IgD-negative memory B cell (primary cell): ENCODE results near the gene RLBP1. TPM values are rescaled to one million over a fixed set of nuclear protein-coding genes. Genes with fewer than 3 reads are reported as not detected.

Experiments used
- H3K27ac Mint-ChIP-seq, 3 donors: one replicate each; pipeline ENCODE4 v1.8.0; 2020 to 2022; ENCODE audit warnings: mild to moderate bottlenecking in 3 of 3, mixed read lengths in 3 of 3, moderate library complexity in 1 of 3
- H3K27me3 Mint-ChIP-seq: one replicate; pipeline ENCODE4 v1.8.0; 2021; ENCODE audit warnings: mixed read lengths
- H3K36me3 Mint-ChIP-seq: one replicate; pipeline ENCODE4 v1.8.0; 2020; ENCODE audit warnings: mild to moderate bottlenecking, mixed read lengths
- H3K4me1 Mint-ChIP-seq, 3 donors: one replicate each; pipeline ENCODE4 v1.8.0; 2020 to 2022; ENCODE audit warnings: mixed read lengths in 3 of 3, mild to moderate bottlenecking in 1 of 3
- H3K4me3 Mint-ChIP-seq, 4 donors: one replicate each; pipeline ENCODE4 v1.8.0; 2020 to 2022; ENCODE audit warnings: mild to moderate bottlenecking in 4 of 4, mixed read lengths in 4 of 4, moderate library complexity in 3 of 4
- H3K9me3 Mint-ChIP-seq, 3 donors: one replicate each; pipeline ENCODE4 v1.8.0; 2020 to 2021; ENCODE audit warnings: mixed read lengths in 3 of 3, mild to moderate bottlenecking in 1 of 3
- polyA plus RNA-seq: library from polyadenylated mRNA; unstranded; fragments of 300-500 nt; fragmentation: Illumina TruSeq; gene quantifications from one replicate; pipeline ENCODE4 v1.2.3, GENCODE V29; 2021

Gene RLBP1
- polyA plus RNA-seq, 1 donor from 2014 or later, result not detected

DNA sequence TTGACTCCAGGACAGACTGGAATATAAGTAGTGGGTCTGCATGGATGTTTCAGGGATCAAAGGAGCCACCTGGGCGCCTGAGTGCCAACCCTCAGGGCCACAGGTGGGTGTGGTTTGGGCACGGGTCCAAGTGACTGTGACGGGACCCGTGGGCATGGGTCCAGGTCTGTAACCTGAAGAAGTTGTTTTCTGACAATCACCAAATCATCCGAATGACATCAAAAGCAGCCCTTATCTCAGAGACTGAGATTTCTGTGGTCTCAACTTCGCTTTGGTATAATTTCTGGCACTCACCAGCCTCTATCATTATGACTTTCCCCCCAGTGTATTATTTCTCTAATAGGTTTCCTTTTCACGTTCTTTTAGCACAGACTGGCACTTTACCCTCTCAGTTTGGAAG is 24.4 kb downstream of the RLBP1 start:
- Mint-ChIP-seq H3K4me1 (no peaks in the 10 kb centered on the region), H3K4me3 (no peak overlapping the region), H3K27ac (no peak overlapping the region), H3K27me3 (no peaks in the 10 kb centered on the region), H3K9me3 (no peaks in the 10 kb centered on the region), H3K36me3 (peaks cover 11% of the 10 kb centered on the region)

DNA sequence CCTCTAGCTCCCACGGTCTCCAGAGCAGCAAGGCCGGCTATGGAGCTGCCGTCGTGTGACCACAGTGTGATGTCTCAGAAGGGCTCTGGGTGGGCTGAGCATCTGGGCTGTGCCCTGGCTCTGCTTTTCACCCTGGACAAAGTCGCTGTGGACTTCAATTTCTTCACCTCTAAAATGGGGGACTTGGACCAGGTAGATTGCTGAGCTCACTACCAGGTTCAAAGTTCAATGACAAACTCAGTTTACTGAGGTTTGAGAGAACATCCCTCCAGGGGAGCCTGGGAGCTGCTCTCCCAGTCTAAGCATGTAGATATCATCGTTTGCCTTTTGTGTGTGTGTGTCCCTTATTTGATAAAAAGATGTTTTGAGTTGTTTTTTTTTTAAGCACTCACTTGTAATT is 25.1 kb downstream of the RLBP1 start:
- Mint-ChIP-seq H3K4me1 (no peaks in the 10 kb centered on the region), H3K27me3 (no peaks in the 10 kb centered on the region), H3K36me3 (peaks cover 11% of the 10 kb centered on the region), H3K9me3 (no peaks in the 10 kb centered on the region), H3K4me3 (no peak overlapping the region), H3K27ac (no peak overlapping the region)

GRCh38 chr15:89195836-89196235 is 25.5 kb downstream of the RLBP1 start:
- Mint-ChIP-seq H3K27me3 (no peaks in the 10 kb centered on the region), H3K9me3 (no peaks in the 10 kb centered on the region), H3K27ac (no peak overlapping the region), H3K4me1 (no peaks in the 10 kb centered on the region), H3K4me3 (no peak overlapping the region), H3K36me3 (peaks cover 13% of the 10 kb centered on the region)

- Mint-ChIP-seq H3K27ac (no peak overlapping the region), H3K4me3 (no peak overlapping the region), H3K9me3 (no peaks in the 10 kb centered on the region), H3K36me3 (peaks cover 12% of the 10 kb centered on the region), H3K4me1 (no peaks in the 10 kb centered on the region), H3K27me3 (no peaks in the 10 kb centered on the region)
Observed at GRCh38 chr15:89194608-89195007, 26.8 kb downstream of the RLBP1 start.

- Mint-ChIP-seq H3K27me3 (no peaks in the 10 kb centered on the region), H3K36me3 (peaks cover 12% of the 10 kb centered on the region), H3K4me3 (no peak overlapping the region), H3K9me3 (no peaks in the 10 kb centered on the region), H3K4me1 (no peaks in the 10 kb centered on the region), H3K27ac (no peak overlapping the region)
Observed at GRCh38 chr15:89192766-89193165, 28.6 kb downstream of the RLBP1 start.

- no peak overlapping the region for H3K27ac Mint-ChIP-seq
- no peaks in the 10 kb centered on the region for H3K9me3 Mint-ChIP-seq
- no peaks in the 10 kb centered on the region for H3K4me1 Mint-ChIP-seq
- no peaks in the 10 kb centered on the region for H3K27me3 Mint-ChIP-seq
- H3K36me3 Mint-ChIP-seq, result peaks cover 10% of the 10 kb centered on the region
- H3K4me3 Mint-ChIP-seq, result no peak overlapping the region
Observed at GRCh38 chr15:89192136-89192535, 29.2 kb downstream of the RLBP1 start.

DNA sequence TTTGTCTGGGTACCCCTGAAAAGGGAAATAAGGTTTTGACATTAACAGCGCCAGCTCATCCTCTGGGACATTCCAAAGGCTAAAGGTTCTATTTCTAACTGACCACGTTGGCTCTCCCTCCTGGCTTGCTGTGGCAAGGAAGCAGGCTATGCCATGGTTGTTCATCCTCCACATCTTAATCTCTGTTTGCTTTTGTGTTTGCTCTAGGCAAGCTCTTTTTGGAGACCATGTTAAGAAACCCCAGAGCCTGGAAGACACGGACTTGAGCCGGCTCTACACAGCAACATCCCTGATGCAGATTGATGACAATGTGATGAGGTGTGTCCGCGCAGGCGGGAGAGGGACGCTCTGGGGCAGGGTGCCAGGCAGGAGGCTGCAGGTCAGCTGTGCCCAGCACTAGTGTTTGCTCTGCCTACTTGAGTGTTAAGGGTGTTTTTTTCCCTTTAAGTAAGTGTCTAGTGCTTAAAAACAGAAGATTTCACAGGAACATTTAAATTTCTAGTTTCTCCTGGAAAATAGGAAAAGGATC is 33.3 kb downstream of the RLBP1 start:
- no peak overlapping the region for H3K27ac Mint-ChIP-seq
- peaks cover 0 to 1% (median 0%) of the 10 kb centered on the region in 3 donors for H3K4me1 Mint-ChIP-seq
- peaks cover 8% of the 10 kb centered on the region for H3K36me3 Mint-ChIP-seq
- no peaks in the 10 kb centered on the region for H3K9me3 Mint-ChIP-seq
- H3K27me3 Mint-ChIP-seq, result no peaks in the 10 kb centered on the region
- no peak overlapping the region for H3K4me3 Mint-ChIP-seq

DNA sequence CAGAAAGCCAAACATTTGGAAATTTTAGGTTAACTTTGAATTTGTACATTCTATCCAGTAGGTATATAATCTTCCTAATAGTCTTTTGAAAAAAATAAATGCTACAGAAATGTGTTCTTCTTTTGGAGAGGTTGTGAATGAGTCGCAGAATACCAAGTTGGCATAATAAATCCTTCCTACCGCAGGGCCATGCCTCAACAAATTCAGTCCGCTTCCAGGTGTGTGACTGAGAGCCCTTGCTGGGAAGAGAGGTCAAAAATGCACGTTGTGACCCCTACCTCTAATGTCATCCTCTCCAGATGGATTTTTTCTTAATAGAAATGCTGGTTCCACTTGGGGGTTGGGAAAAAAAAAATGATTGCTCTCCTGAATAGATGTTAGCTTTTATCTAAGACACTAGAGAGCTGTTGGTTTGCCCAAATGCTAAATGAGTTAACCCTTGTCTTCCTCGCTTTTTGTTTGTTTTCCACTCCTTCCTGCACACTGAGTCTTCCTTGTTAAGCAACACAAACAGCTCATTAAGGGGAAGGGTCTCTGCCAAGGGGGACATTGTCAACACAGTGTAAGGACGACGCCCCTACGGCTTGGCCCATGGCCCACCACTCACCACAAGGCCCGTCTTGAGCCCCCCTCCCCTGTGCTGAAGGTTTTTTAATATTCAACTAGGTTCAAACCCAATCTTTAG is 33.9 kb downstream of the RLBP1 start:
- no peak overlapping the region for H3K27ac Mint-ChIP-seq
- peaks cover 10% of the 10 kb centered on the region for H3K36me3 Mint-ChIP-seq

GRCh38 chr15:89186803-89187202 is 34.6 kb downstream of the RLBP1 start:
- H3K4me3 Mint-ChIP-seq, result no peak overlapping the region
- no peaks in the 10 kb centered on the region for H3K9me3 Mint-ChIP-seq
- no peaks in the 10 kb centered on the region for H3K27me3 Mint-ChIP-seq
- peaks cover 0 to 1% (median 0%) of the 10 kb centered on the region in 3 donors for H3K4me1 Mint-ChIP-seq
- H3K27ac Mint-ChIP-seq, result no peak overlapping the region
- H3K36me3 Mint-ChIP-seq, result peaks cover 11% of the 10 kb centered on the region

More for the DNA sequence above, 33.9 kb downstream of the RLBP1 start:
- Mint-ChIP-seq H3K27me3 (no peaks in the 10 kb centered on the region), H3K9me3 (no peaks in the 10 kb centered on the region), H3K4me3 (no peak overlapping the region), H3K4me1 (peaks cover 0 to 1% (median 0%) of the 10 kb centered on the region in 3 donors)

GRCh38 chr15:89184886-89185526 is 36.4 kb downstream of the RLBP1 start:
- H3K36me3 Mint-ChIP-seq, result peaks cover 3% of the 10 kb centered on the region
- no peak overlapping the region for H3K4me3 Mint-ChIP-seq
- no peak overlapping the region for H3K27ac Mint-ChIP-seq

DNA sequence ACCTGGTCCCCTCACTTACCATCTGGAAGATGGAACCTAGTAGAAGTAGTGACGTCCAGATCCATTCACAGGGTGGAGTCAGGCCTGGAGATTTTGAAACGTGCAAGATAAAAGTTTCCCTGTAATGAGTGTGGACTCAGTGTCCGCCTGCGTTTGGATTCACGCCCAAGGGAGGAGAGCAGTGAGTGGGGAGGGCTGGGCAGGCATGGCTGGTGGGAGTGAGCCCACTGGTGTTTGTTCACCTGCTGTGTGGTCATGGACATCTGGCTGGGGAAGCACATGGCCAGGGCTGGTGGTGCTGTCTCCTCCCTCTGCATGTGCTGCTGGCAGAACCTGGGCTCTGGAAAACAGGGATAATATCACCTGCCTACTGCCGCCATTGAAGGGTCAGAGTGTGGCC is 37.0 kb downstream of the RLBP1 start:
- Mint-ChIP-seq H3K4me1 (peaks cover 0 to 1% (median 0%) of the 10 kb centered on the region in 3 donors), H3K36me3 (peaks cover 3% of the 10 kb centered on the region), H3K27me3 (no peaks in the 10 kb centered on the region), H3K9me3 (no peaks in the 10 kb centered on the region), H3K4me3 (no peak overlapping the region), H3K27ac (no peak overlapping the region)

More at GRCh38 chr15:89184886-89185526, 36.4 kb downstream of the RLBP1 start:
- no peaks in the 10 kb centered on the region for H3K27me3 Mint-ChIP-seq
- H3K4me1 Mint-ChIP-seq, result peaks cover 0 to 1% (median 0%) of the 10 kb centered on the region in 3 donors
- H3K9me3 Mint-ChIP-seq, result no peaks in the 10 kb centered on the region

GRCh38 chr15:89179966-89180875 is 41.2 kb downstream of the RLBP1 start:
- H3K4me3 Mint-ChIP-seq, result no peak overlapping the region
- no peak overlapping the region for H3K27ac Mint-ChIP-seq
- H3K36me3 Mint-ChIP-seq, result peaks cover 6% of the 10 kb centered on the region
- no peaks in the 10 kb centered on the region for H3K27me3 Mint-ChIP-seq
- peaks cover 0 to 5% (median 1%) of the 10 kb centered on the region in 3 donors for H3K4me1 Mint-ChIP-seq
- H3K9me3 Mint-ChIP-seq, result no peaks in the 10 kb centered on the region

DNA sequence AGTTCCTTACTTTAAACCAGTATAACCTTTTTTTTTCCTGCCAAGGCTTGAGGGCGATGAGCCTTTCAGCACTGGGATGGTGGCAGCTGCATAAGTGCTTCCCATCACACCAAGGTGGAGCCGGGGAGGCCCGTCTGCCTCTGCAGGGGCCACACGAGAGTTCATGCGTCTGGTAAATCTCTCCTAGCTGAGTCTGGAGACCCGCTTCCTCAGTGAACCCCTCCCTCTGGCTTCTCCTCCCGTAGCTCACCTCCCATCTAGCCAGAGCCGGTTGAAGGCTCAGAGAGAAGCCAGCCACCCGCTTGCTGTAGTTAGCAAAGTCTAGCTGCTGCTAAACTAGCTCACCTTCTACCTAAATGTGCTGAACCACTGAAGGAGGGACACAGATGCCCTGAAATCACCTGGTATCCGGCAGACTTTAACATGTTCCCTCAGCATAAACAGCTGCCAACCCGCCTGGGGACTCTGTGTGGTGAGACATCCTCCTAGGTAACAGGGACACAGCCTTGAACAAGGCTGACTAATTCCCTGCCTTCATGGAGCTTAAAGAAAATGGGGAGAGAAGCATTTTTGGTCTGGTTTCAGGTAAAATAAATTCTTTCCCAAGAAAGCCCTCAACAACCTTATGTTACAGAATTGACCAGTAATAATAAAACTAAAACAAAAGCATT is 42.9 kb downstream of the RLBP1 start:
- H3K36me3 Mint-ChIP-seq, result peaks cover 6% of the 10 kb centered on the region
- no peak overlapping the region for H3K4me3 Mint-ChIP-seq
- peaks cover 0 to 5% (median 1%) of the 10 kb centered on the region in 3 donors for H3K4me1 Mint-ChIP-seq
- H3K27ac Mint-ChIP-seq, result no peak overlapping the region
- no peaks in the 10 kb centered on the region for H3K9me3 Mint-ChIP-seq
- H3K27me3 Mint-ChIP-seq, result no peaks in the 10 kb centered on the region

DNA sequence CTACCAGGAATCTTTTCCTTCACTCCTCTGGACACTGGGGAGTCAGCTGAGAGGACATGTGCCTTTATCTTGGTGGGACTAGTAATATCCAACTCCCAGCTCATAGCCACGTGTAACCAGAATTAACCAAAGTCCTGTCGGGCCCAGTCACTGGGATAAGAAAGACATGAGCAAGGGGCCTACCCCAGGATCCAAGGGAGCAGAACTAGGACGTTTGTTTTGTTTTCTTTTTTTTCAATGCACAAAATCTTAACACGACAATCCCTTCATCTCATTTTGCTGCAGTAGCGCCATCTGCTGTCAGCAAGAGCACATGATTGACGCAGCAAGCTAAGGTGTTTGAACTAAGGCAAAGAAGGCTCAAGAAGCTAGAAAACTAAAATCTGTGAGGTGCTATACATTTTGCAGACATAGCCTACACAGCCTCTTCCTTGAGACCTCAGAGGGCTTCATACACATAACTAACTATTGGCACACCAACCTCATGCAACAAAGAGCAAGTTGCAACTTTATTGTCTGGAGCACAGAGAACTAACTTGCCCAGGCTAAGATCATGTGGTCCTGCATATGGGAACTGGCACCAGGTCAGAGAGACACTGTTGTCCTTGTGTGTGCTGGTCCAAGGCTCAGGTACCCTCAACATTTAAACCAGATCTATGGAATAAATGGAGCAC is 43.6 kb downstream of the RLBP1 start:
- Mint-ChIP-seq H3K36me3 (peaks cover 4% of the 10 kb centered on the region), H3K27me3 (no peaks in the 10 kb centered on the region), H3K4me1 (peaks cover 0 to 5% (median 1%) of the 10 kb centered on the region in 3 donors), H3K4me3 (no peak overlapping the region), H3K9me3 (no peaks in the 10 kb centered on the region), H3K27ac (no peak overlapping the region)
